ENCODE data around the gene MYOF. TPM values are rescaled to one million over a fixed set of nuclear protein-coding genes. Genes with fewer than 3 reads are reported as not detected.

Gene MYOF
- total and polyA plus RNA-seq, 2 of the 8 experiments (the other 6 are each of a cell fraction or from before 2014, with no cell fraction given): 0.98 to 2.3 TPM

- no peak for TF ChIP-seq NRF1 (IDR thresholded peaks at IDR 0.05; ENCODE audit: low read depth, low read length)
- no peak for TF ChIP-seq SIX5 (IDR thresholded peaks at IDR 0.05; ENCODE audit: low read depth, low read length)
- no peak for TF ChIP-seq TCF12 (IDR thresholded peaks at IDR 0.05; ENCODE audit: low read depth, low read length)
- TF ChIP-seq SP1 (IDR thresholded peaks at IDR 0.05; ENCODE audit: low read depth, low read length): no peak
- no peak for TF ChIP-seq JUN (IDR thresholded peaks at IDR 0.05; ENCODE audit: low read depth, low read length)
- no peak for TF ChIP-seq SAP30 (IDR thresholded peaks at IDR 0.05; ENCODE audit: insufficient read depth, insufficient replicate concordance, low read length)
- no peak for TF ChIP-seq KDM4A (IDR thresholded peaks at IDR 0.05; ENCODE audit: low read depth, low read length, severe bottlenecking)
- H3K79me2 ChIP-seq (ENCODE audit: control insufficient read depth in 1 of 2, insufficient read depth in 2 of 2, low read length in 2 of 2): no peaks in the 10 kb centered on the region
- ChIA-PET CTCF (ENCODE audit: partially characterized antibody) (interaction anchor here (0.6 to 16.3 kb wide), 14 partner anchors 9 to 373 kb away, joined by 3 to 513 read pairs (median 3); partner anchors contain the start of gene MYOF), POLR2A (ENCODE audit: partially characterized antibody) (interaction anchor here (1.0 kb wide), 1 partner anchor 15 kb away, joined by 3 read pairs; no protein-coding TSS in a partner anchor)
- no peak overlapping the region for H2BK5ac ChIP-seq (ENCODE audit: low read depth, low read length)
- H3K23me2 ChIP-seq (ENCODE audit: low read depth, low read length): no peaks in the 10 kb centered on the region
- no peak overlapping the region for H2BK20ac ChIP-seq (ENCODE audit: low read length)
- FAIRE-seq: no peak
- DNase-seq (ENCODE audit: low read depth in 1 of 2, low spot score in 2 of 2): no peak
- no peak overlapping the region for H2AK5ac ChIP-seq (ENCODE audit: low read depth, low read length)
- H2BK120ac ChIP-seq (replicated peaks; ENCODE audit: low read depth, low read length): no peak overlapping the region
- H3K23ac ChIP-seq (ENCODE audit: insufficient read length): no peak overlapping the region
- no peak overlapping the region for H3K56ac ChIP-seq (replicated peaks; ENCODE audit: insufficient read length, low read depth, low read length)
- no peaks in the 10 kb centered on the region for H4K20me1 ChIP-seq (replicated peaks in 1 of 2; ENCODE audit: control insufficient read depth in 1 of 2, insufficient read depth in 2 of 2, low read length in 2 of 2)
- 87% methylated on average over 6 of the region's 6 CpGs; no CpG with 5 or more reads in 1 of the 2 experiments for WGBS, 2 experiments (ENCODE audit: extremely low coverage in 1 of 2, insufficient coverage in 1 of 2, insufficient read length in 1 of 2, insufficient replicate concordance in 2 of 2, low coverage in 1 of 2, low lambda C conversion rate in 2 of 2, missing lambda C conversion rate in 1 of 2)
- no peak overlapping the region for H3K27ac ChIP-seq (ENCODE audit: low read depth, low read length)
- no peaks in the 10 kb centered on the region for H3K9me3 ChIP-seq (ENCODE audit: insufficient read depth in 2 of 2, low read depth in 1 of 2, low read length in 1 of 2)
- no peak overlapping the region for H4K8ac ChIP-seq (ENCODE audit: extremely low read depth, insufficient read depth, low read length)
- H3K36me3 ChIP-seq (ENCODE audit: control insufficient read depth in 2 of 4, insufficient read depth in 4 of 4, low read length in 3 of 4): no peaks in the 10 kb centered on the region
- no peak overlapping the region for H3K9ac ChIP-seq (replicated peaks in 1 of 4; ENCODE audit: extremely low read depth in 1 of 4, low read depth in 3 of 4, low read length in 3 of 4)
- H3K79me1 ChIP-seq (ENCODE audit: low read depth, low read length): no peaks in the 10 kb centered on the region
- H4K91ac ChIP-seq (replicated peaks; ENCODE audit: insufficient read length, low read length): no peak overlapping the region
- H3K14ac ChIP-seq (ENCODE audit: insufficient read length): no peak overlapping the region
- no peak overlapping the region for H2BK12ac ChIP-seq (ENCODE audit: low read depth, low read length)
- no peak overlapping the region for H2AFZ ChIP-seq (ENCODE audit: low read length)
- no peak overlapping the region for H3K4me2 ChIP-seq (ENCODE audit: insufficient read depth in 1 of 2, low read depth in 2 of 2, low read length in 2 of 2)
- no peak overlapping the region for H3K4me3 ChIP-seq (ENCODE audit: extremely low read depth in 1 of 4, insufficient read depth in 2 of 4, low read depth in 3 of 4, low read length in 4 of 4)
- H3K18ac ChIP-seq (ENCODE audit: extremely low read depth, low read length): no peak overlapping the region
- no peak overlapping the region for H3K4ac ChIP-seq (replicated peaks; ENCODE audit: insufficient read length, low read depth, low read length)
- no peaks in the 10 kb centered on the region for H3K27me3 ChIP-seq (replicated peaks in 1 of 4; ENCODE audit: control insufficient read depth in 3 of 4, extremely low read depth in 1 of 4, insufficient read depth in 3 of 4, low read length in 3 of 4)
- H2BK15ac ChIP-seq (ENCODE audit: low read length): no peak overlapping the region
- H4K5ac ChIP-seq (ENCODE audit: insufficient read length, low read depth, low read length): no peak overlapping the region
- no peaks in the 10 kb centered on the region; a peak in 1 of 7 replicates for H3K4me1 ChIP-seq (replicated peaks in 1 of 4; ENCODE audit: control insufficient read depth in 3 of 4, insufficient read depth in 4 of 4, low read length in 3 of 4)
These were observed 98.6 kb downstream of the MYOF start for GRCh38 chr10:93383562-93383981.
